Activated T-cell treated with anti-CD3 and anti-CD28 coated beads, Interleukin-2, amount 50 U/mL, for 4 hours (primary cell): ENCODE results near the gene MGRN1. TPM values are rescaled to one million over a fixed set of nuclear protein-coding genes. Genes with fewer than 3 reads are reported as not detected.

Experiments used
- ATAC-seq, 2 donors: fragments of 200-7000 bp; cut with Tn5 transposase; one replicate each; pipeline ENCODE4 v1.10.0; 2021
- DNase-seq: peaks from one replicate; pipeline ENCODE4 v3.0.0-alpha.2; 2020
- H3K27me3 Mint-ChIP-seq: one replicate; pipeline ENCODE4 v1.8.0; 2021; ENCODE audit warnings: low read depth, mixed read lengths
- H3K36me3 Mint-ChIP-seq: one replicate; pipeline ENCODE4 v1.8.0; 2022; ENCODE audit warnings: mixed read lengths; ENCODE audit not compliant: insufficient read depth
- H3K4me1 Mint-ChIP-seq: one replicate; pipeline ENCODE4 v1.8.0; 2021; ENCODE audit warnings: low read depth, mixed read lengths
- H3K4me3 Mint-ChIP-seq: one replicate; pipeline ENCODE4 v1.8.0; 2021; ENCODE audit warnings: mild to moderate bottlenecking, moderate library complexity, mixed read lengths
- H3K9me3 Mint-ChIP-seq: one replicate; pipeline ENCODE4 v1.8.0; 2021; ENCODE audit warnings: mixed read lengths
- total RNA-seq, 3 donors: library from RNA; stranded (reverse); gene quantifications; one replicate each; pipeline ENCODE4 v1.2.1, GENCODE V29; 2021

Gene MGRN1
- total RNA-seq, 3 donors from 2014 or later = 56.5 to 60.5 (median 58.0) TPM

DNA sequence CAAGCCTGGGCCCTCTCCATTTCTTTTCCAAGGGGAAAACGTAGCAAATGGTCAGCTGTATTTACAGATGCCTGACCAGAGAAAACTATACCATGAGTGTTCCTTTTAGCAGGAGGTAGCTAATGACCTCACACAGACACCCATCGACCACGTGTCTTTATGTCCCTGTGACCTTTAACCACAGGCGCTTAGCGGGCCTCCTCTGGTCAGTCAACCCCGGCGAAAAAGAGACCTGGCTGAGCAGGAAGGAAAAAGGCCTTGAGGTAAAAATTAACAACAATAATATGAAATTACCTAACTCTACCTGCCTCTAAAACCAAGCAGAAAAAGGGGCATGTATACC lies 77.8 kb downstream of the MGRN1 start:
- Mint-ChIP-seq H3K9me3 (no peaks in the 10 kb centered on the region), H3K36me3 (peaks cover 10% of the 10 kb centered on the region), H3K27me3 (no peaks in the 10 kb centered on the region), H3K4me1 (no peaks in the 10 kb centered on the region), H3K4me3 (no peak overlapping the region)
- ATAC-seq = no peak
- DNase-seq = no peak

- Mint-ChIP-seq H3K27me3 (no peaks in the 10 kb centered on the region), H3K4me3 (no peak overlapping the region), H3K4me1 (no peaks in the 10 kb centered on the region), H3K9me3 (no peaks in the 10 kb centered on the region), H3K36me3 (peaks cover 13% of the 10 kb centered on the region)
- DNase-seq = no peak
- no peak for ATAC-seq
Measured at GRCh38 chr16:4703906-4704305, 79.3 kb downstream of the MGRN1 start.

GRCh38 chr16:4704491-4704890 lies 79.9 kb downstream of the MGRN1 start:
- H3K36me3 Mint-ChIP-seq = peaks cover 15% of the 10 kb centered on the region
- ATAC-seq = no peak

GRCh38 chr16:4704913-4705312 lies 80.3 kb downstream of the MGRN1 start:
- Mint-ChIP-seq H3K36me3 (peaks cover 19% of the 10 kb centered on the region), H3K9me3 (no peaks in the 10 kb centered on the region), H3K4me3 (no peak overlapping the region), H3K4me1 (no peaks in the 10 kb centered on the region), H3K27me3 (no peaks in the 10 kb centered on the region)
- DNase-seq = no peak
- no peak for ATAC-seq

More at GRCh38 chr16:4704491-4704890, 79.9 kb downstream of the MGRN1 start:
- no peak overlapping the region for H3K4me3 Mint-ChIP-seq
- H3K4me1 Mint-ChIP-seq = no peaks in the 10 kb centered on the region
- H3K9me3 Mint-ChIP-seq = no peaks in the 10 kb centered on the region
- no peak for DNase-seq
- no peaks in the 10 kb centered on the region for H3K27me3 Mint-ChIP-seq

DNA sequence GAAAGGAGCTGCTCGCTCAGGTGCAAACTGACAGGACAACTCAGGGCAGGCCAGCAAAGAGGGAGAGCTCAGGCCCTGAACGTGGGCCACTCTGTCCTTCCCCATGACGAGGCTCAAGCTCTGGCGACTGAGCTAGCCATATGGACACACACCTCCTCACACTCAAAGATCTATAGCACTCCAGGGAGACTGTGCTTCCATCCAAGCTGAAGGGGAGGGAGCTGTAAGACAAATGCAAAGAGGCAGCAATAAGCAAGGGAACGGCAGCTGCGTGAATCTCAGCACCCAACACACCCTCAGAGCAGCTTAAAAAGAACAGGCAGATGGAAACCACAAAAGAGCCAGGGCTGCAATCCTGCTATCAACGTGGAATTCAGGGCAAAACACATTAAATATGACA lies 82.2 kb downstream of the MGRN1 start:
- Mint-ChIP-seq H3K9me3 (no peaks in the 10 kb centered on the region), H3K27me3 (no peaks in the 10 kb centered on the region), H3K4me3 (peak overlapping the region; percentile 2), H3K4me1 (no peaks in the 10 kb centered on the region), H3K36me3 (peaks cover 23% of the 10 kb centered on the region)
- DNase-seq (no peak), ATAC-seq (no peak)

DNA sequence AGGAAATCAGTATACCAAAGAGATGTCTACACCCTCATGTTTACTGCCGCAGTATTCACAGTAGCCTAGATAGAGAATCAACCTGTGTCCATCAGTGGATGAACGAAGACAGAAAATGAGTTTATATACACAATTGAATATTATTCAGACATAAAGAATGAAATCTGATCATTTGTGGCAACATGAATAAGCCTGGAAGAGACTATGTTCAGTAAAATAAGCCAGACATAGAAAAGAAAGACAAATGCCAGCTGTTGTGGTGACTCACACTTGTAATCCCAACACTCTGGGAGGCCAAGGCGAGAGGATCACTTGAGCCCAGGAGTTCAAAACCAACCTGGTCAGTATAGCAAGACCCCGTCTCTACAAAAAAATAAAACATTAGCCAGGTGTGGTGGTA lies 84.9 kb downstream of the MGRN1 start:
- no peak overlapping the region for H3K4me3 Mint-ChIP-seq
- DNase-seq = no peak
- peaks cover 27% of the 10 kb centered on the region for H3K36me3 Mint-ChIP-seq
- no peaks in the 10 kb centered on the region for H3K9me3 Mint-ChIP-seq
- no peak for ATAC-seq
- no peaks in the 10 kb centered on the region for H3K27me3 Mint-ChIP-seq
- H3K4me1 Mint-ChIP-seq = no peaks in the 10 kb centered on the region

GRCh38 chr16:4713663-4714501 lies 89.3 kb downstream of the MGRN1 start:
- Mint-ChIP-seq H3K36me3 (peaks cover 18% of the 10 kb centered on the region), H3K4me1 (no peaks in the 10 kb centered on the region), H3K27me3 (no peaks in the 10 kb centered on the region), H3K9me3 (no peaks in the 10 kb centered on the region), H3K4me3 (no peak overlapping the region)
- ATAC-seq (no peak), DNase-seq (no peak)

DNA sequence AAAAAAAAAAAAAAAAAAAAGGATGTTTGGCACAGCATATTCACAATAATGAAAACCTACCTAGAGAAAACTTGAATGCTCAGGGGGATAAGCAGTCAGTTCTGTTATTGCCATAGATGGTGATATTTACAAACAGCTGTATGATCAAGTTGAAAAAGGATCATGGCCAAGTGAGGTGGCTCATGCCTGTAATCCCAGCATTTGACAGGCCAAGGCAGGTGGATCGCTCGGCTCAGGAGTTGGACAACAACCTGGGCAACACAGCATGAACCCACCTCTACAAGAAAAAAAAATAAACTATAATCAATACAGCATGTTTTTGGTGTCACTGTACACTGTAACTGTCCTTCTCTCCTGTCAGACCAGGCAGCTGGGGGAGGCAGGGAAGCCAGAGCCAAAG lies 90.4 kb downstream of the MGRN1 start:
- no peak overlapping the region for H3K4me3 Mint-ChIP-seq
- ATAC-seq (no peak), DNase-seq (no peak)
- no peaks in the 10 kb centered on the region for H3K27me3 Mint-ChIP-seq
- peaks cover 11% of the 10 kb centered on the region for H3K36me3 Mint-ChIP-seq
- no peaks in the 10 kb centered on the region for H3K4me1 Mint-ChIP-seq
- no peaks in the 10 kb centered on the region for H3K9me3 Mint-ChIP-seq

- no peaks in the 10 kb centered on the region for H3K27me3 Mint-ChIP-seq
- ATAC-seq (no peak), DNase-seq (no peak)
- no peak overlapping the region for H3K4me3 Mint-ChIP-seq
- H3K36me3 Mint-ChIP-seq = peaks cover 7% of the 10 kb centered on the region
- no peaks in the 10 kb centered on the region for H3K4me1 Mint-ChIP-seq
- no peaks in the 10 kb centered on the region for H3K9me3 Mint-ChIP-seq
Measured at GRCh38 chr16:4718466-4718865, 93.8 kb downstream of the MGRN1 start.

DNA sequence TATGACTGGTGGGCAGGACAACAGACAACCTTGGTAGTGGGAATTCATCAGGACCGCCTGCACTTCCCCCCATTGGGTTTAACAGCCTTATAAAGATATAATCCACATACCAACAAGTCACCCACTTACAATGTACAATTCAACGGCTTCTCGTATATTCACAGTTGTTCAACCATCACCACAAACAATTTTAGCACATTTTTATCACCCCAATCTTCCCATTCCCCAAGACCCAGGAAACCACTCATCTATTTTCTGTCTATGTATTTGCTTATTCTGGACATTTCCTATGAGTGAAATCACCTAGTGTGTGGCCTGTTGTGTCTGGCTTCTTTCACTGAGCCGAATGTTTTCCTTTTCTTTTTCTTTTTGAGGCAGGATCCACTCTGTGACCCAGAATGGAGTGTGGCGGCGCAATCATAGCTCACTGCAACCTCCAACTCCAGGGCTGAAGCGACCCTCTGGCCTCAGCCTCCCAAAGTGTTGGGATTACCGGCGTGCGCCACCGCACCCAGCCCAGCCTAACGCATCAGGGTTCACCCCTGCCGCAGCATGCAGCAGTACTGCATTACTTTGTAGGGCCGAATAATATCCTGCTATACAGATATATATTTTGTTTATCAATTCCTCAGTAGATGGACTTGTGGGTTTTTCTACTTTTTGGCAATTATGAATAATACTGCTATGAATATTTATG lies 98.6 kb downstream of the MGRN1 start:
- Mint-ChIP-seq H3K36me3 (peaks cover 13% of the 10 kb centered on the region), H3K4me1 (no peaks in the 10 kb centered on the region), H3K27me3 (no peaks in the 10 kb centered on the region), H3K4me3 (no peak overlapping the region), H3K9me3 (no peaks in the 10 kb centered on the region)
- ATAC-seq = no peak
- DNase-seq = no peak

DNA sequence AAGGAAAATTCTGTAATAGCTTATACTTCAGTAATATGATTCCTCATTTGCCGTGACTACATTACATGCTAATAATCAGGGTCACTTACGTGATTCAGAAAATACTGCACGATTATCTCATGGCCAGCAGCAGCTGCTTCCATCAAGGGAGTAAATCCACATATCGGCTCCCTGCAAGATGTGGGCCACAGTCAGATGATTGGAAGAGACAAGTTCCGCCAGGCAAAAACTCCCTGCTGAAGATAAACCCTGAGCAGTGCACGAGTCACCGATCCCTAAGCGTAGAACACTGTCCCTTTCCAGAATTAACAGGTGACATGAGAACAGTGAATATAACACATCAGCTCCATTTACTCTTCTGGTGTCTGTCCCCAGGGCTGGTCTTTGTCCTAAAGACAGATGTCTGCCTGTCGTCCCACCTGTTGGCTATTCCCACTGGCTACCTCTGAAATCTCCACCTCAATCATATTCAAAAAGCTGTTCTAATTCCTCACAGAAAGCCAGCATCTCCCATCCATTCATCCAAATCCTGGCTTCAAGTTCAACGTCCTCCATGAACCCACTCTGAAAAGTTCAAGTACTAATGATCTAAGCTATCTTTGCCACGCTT lies 100.1 kb downstream of the MGRN1 start:
- ATAC-seq = no peak
- Mint-ChIP-seq H3K9me3 (no peaks in the 10 kb centered on the region), H3K27me3 (no peaks in the 10 kb centered on the region), H3K4me3 (no peak overlapping the region), H3K36me3 (peaks cover 13% of the 10 kb centered on the region), H3K4me1 (no peaks in the 10 kb centered on the region)
- no peak for DNase-seq

DNA sequence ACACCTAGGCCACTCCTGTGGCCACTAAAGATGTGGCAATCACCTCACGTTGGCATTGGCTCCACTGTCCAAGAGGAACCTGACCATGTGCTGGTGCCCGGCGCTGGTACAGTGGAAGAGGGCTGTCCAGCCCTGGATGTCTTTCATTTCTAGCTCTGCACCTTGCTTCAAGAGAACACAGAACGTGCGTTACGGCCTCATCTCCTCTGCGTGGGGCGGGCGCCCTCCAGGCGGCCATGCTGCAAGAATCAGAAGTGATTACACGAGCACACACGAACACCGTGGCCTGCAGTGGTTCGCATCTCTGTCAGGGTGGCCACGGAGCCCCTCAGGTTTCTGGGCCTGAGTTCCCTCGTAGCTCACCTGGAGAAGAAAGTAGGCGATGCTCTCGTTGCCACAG lies 102.0 kb downstream of the MGRN1 start:
- Mint-ChIP-seq H3K27me3 (no peaks in the 10 kb centered on the region), H3K4me3 (no peak overlapping the region), H3K4me1 (no peaks in the 10 kb centered on the region), H3K9me3 (no peaks in the 10 kb centered on the region), H3K36me3 (peaks cover 13% of the 10 kb centered on the region)
- DNase-seq (no peak), ATAC-seq (no peak)

- ATAC-seq (no peak), DNase-seq (no peak)
- Mint-ChIP-seq H3K36me3 (peaks cover 9% of the 10 kb centered on the region), H3K4me1 (peaks cover 8% of the 10 kb centered on the region), H3K4me3 (no peak overlapping the region), H3K9me3 (no peaks in the 10 kb centered on the region), H3K27me3 (no peaks in the 10 kb centered on the region)
Measured at GRCh38 chr16:4728676-4729075, 104.0 kb downstream of the MGRN1 start.

- H3K9me3 Mint-ChIP-seq = no peaks in the 10 kb centered on the region
- DNase-seq (no peak), ATAC-seq (no peak)
- H3K4me3 Mint-ChIP-seq = no peak overlapping the region
- H3K27me3 Mint-ChIP-seq = no peaks in the 10 kb centered on the region
- H3K4me1 Mint-ChIP-seq = peaks cover 9% of the 10 kb centered on the region
- peaks cover 9% of the 10 kb centered on the region for H3K36me3 Mint-ChIP-seq
Measured at GRCh38 chr16:4729876-4730275, 105.2 kb downstream of the MGRN1 start.
